Measurements from ENCODE around the gene RC3H2.

DNA sequence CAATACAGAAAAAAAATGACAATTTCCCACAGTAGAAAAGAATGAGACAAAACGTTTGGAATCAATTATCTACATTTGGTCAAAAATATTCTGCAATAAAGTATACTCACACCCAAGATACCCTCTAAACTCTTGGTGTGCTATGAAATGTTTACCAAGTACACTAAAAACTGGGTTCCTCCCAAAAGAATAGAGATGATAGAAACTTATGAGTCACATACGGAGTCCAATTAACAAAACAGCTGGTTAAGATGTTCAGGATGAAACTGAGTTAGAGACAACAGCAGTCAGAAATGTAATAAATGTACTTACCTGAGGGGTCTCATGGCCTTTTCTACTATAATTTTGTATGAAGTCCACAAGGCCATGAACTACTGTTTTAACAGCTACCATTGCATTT, 25.7 kb downstream of the RC3H2 start:
- TF ChIP-seq ESRRG (CRISPR knock-in tag; IDR thresholded peaks at IDR 0.05): no peak
- no peak for TF ChIP-seq ZFP30 (CRISPR knock-in tag; IDR thresholded peaks at IDR 0.05)
- no peak for TF ChIP-seq ZNF565 (CRISPR knock-in tag; conservative IDR thresholded peaks at IDR 0.05; ENCODE audit: low read depth)
- TF ChIP-seq PPARA (CRISPR knock-in tag; IDR thresholded peaks at IDR 0.05; ENCODE audit: borderline replicate concordance): no peak
- no peak for TF ChIP-seq TCF4 (CRISPR knock-in tag; IDR thresholded peaks at IDR 0.05; ENCODE audit: borderline replicate concordance)
- no peak for TF ChIP-seq ARNTL (CRISPR knock-in tag; IDR thresholded peaks at IDR 0.05; ENCODE audit: borderline replicate concordance, low read depth)

All from SK-N-SH treated with all-trans-retinoic acid at 6 μM for 48 hours (cell line).